ENCODE results near the gene EBF4. TPM values are rescaled to one million over a fixed set of nuclear protein-coding genes. Genes with fewer than 3 reads are reported as not detected.
"Not testable (repeated sequence)": the region's sequence is repeated elsewhere in the genome, so short reads cannot be mapped to it uniquely, and the experiment has no call there.

EBF4 gene
- total RNA-seq, 1 donor from 2014 or later: 2.5 TPM

DNA sequence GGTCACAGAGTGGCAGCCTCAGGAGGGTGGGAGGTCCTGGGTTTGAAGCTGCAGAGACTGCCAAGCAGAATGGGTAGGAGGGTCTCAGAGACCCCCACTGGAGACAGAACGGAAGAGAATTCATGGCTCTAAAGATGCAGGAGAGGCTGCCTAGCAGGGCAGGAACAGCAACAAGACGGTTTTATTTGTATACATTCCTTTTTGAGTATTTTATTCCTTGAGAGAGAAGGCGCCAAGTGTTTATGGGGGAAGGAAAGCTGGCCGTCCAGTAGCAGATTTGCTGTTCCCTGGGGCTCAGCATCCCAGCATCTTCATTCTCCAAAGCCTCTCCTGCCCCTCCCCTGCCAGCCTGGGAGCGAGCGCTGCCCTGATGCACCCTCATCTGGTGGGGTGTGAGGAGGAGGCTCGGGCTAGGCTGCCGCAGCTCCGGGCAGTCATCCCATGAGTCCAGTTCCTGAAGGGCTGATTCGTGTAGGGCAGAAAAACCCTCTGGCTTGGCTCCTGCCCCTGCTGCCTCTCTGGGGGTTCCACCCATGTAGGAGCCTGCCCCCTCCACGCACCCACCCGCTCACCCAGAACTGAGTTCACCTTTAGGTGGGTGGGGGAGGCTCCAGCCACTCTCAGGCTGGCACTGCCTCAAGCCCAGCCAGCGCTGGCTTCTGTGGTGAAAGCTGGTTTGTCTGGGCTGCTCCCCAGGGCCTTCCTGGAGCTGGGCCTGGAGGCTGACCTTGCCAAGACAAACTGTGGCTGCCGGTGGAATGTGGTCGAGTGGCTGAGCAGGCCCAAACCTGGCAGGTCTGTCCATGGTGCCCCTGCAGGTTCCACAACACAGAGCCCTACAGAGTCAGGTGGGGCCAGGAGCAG is 75.4 kb downstream of the EBF4 start:
- no peak for DNase-seq (ENCODE audit: low read depth)
- TF ChIP-seq, protein P1, sequence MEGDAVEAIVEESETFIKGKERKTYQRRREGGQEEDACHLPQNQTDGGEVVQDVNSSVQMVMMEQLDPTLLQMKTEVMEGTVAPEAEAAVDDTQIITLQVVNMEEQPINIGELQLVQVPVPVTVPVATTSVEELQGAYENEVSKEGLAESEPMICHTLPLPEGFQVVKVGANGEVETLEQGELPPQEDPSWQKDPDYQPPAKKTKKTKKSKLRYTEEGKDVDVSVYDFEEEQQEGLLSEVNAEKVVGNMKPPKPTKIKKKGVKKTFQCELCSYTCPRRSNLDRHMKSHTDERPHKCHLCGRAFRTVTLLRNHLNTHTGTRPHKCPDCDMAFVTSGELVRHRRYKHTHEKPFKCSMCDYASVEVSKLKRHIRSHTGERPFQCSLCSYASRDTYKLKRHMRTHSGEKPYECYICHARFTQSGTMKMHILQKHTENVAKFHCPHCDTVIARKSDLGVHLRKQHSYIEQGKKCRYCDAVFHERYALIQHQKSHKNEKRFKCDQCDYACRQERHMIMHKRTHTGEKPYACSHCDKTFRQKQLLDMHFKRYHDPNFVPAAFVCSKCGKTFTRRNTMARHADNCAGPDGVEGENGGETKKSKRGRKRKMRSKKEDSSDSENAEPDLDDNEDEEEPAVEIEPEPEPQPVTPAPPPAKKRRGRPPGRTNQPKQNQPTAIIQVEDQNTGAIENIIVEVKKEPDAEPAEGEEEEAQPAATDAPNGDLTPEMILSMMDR (conservative IDR thresholded peaks at IDR 0.05; ENCODE audit: low read depth, low read length): no peak

DNA sequence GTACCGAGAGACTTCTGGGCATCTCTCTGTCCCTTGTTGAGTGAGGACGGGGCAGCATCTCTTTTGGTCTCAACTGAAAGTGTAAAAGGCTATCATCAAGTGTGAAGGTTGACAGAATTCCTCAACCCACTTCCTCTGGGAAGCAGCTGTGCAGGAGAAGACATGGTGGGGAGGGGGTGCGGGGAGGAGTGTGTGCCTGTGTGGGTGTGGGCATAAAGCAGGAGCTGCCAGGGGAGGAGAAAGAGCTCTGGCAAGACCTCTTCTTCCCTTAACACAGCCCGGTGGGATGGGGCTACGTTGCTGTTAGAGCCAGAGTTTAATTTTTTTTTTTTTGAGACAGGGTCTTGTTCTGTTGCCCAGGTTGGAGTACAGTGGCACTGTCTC is 76.0 kb downstream of the EBF4 start:
- DNase-seq (ENCODE audit: low read depth): no peak
- TF ChIP-seq, protein P1 (conservative IDR thresholded peaks at IDR 0.05; ENCODE audit: low read depth, low read length): no peak

More for the DNA sequence above, 75.4 kb downstream of the EBF4 start:
- no peak overlapping the region for H3K4me3 ChIP-seq (ENCODE audit: low read depth, low read length)

GRCh38 chr20:2770091-2770490 is 77.5 kb downstream of the EBF4 start:
- not testable (repeated sequence) for DNase-seq (ENCODE audit: low read depth); H3K4me3 ChIP-seq (ENCODE audit: low read depth, low read length)

More for the DNA sequence above, 76.0 kb downstream of the EBF4 start:
- H3K4me3 ChIP-seq (ENCODE audit: low read depth, low read length): no peak overlapping the region

DNA sequence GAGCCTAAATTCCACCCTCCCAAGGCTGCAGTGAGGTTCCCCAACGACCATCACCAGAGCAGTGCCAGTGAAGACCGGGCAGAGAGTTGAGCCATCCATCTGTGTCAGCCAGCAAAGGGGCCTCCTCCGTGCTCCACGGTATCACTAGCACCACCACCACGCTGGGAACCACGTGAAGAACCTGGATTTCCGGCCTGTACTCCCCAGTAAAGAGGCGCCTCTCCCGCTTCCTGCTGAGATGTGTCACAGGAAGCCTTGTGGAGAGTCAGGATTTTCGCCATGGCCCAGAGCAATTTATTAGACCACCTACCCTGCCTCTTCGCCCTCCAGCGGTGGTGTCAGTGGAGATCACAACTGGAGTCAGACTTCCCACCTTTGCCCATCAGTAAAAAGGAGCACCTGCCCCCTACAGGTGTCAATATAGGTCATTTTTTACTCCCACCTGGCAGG is 79.1 kb downstream of the EBF4 start:
- DNase-seq (ENCODE audit: low read depth): no peak
- TF ChIP-seq, protein P1 (conservative IDR thresholded peaks at IDR 0.05; ENCODE audit: low read depth, low read length): no peak
- no peak overlapping the region for H3K4me3 ChIP-seq (ENCODE audit: low read depth, low read length)

- H3K4me3 ChIP-seq (ENCODE audit: low read depth, low read length): no peak overlapping the region
- TF ChIP-seq, protein P1 (conservative IDR thresholded peaks at IDR 0.05; ENCODE audit: low read depth, low read length): no peak
- no peak for DNase-seq (ENCODE audit: low read depth)
These were observed 81.2 kb downstream of the EBF4 start for GRCh38 chr20:2773812-2774211.

DNA sequence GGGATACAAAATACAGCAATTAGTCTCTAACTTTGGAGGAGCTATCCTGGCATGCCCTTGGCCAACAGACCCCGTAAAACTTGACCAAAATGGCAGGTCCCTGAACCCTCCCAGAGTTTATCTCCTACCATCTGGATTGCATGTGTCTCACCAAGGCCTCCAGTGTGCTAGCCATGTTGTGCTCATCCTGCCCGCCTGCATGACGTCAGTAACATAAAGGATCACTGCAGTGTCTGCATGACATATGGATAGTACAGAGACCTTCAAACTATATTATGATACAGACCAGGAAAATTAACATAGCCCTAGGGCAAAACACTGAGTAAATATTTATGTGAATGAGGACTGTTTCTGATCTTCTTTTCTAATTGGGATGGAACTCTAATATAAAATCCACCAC is 82.6 kb downstream of the EBF4 start:
- H3K4me3 ChIP-seq (ENCODE audit: low read depth, low read length): no peak overlapping the region
- TF ChIP-seq, protein P1 (conservative IDR thresholded peaks at IDR 0.05; ENCODE audit: low read depth, low read length): no peak
- no peak for DNase-seq (ENCODE audit: low read depth)

GRCh38 chr20:2778602-2779321 is 86.2 kb downstream of the EBF4 start:
- DNase-seq (ENCODE audit: low read depth): no peak
- H3K4me3 ChIP-seq (ENCODE audit: low read depth, low read length): no peak overlapping the region
- TF ChIP-seq, protein P1 (conservative IDR thresholded peaks at IDR 0.05; ENCODE audit: low read depth, low read length): no peak
